GM12801 (cell line): ENCODE data around the gene TFPI.

Experiments
- CTCF ChIP-seq: IDR thresholded peaks from one replicate; pipeline ENCODE4 v1.5.1; 2011; ENCODE audit warnings: control low read depth; ENCODE audit not compliant: insufficient read length; ENCODE audit errors: extremely low read depth

The TFPI gene

DNA sequence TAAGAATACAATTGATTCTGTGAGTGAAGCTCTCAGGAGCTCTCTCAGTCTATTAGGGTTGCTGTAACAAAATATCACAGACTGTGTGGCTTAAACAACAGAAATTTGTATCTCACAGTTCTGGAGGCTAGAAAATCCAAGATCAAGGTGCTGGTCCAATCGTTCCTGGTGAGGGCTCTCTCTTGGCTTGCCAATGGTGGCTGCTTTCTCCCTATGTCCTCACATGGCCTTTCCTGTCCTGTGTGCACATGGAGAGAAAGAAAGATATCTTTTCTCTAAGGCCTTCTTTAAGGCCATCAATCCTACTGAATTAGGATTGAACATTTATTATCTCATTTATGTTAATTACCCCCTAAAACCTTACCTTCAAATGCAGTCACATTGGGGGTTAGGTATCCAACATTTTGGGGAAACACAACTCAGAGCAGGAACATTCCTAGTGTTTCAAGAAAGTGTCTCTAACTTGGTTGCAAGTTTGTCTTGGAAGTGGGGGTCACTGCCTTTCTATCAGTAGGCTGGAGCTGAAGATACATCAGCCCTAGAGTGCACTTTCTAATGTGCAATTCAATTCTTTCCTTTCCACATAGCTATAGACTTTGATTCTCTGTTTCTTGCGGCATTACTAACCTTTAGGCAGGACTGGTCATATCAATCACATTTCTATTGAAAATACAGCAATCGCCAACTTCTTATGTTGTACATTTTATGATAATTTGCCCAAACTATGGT is 24.8 kb downstream of the TFPI start:
- TF ChIP-seq CTCF = no peak

- no peak for TF ChIP-seq CTCF
Observed at GRCh38 chr2:187528042-187528441, 26.2 kb downstream of the TFPI start.

GRCh38 chr2:187527262-187527661 is 27.0 kb downstream of the TFPI start:
- TF ChIP-seq CTCF = no peak

DNA sequence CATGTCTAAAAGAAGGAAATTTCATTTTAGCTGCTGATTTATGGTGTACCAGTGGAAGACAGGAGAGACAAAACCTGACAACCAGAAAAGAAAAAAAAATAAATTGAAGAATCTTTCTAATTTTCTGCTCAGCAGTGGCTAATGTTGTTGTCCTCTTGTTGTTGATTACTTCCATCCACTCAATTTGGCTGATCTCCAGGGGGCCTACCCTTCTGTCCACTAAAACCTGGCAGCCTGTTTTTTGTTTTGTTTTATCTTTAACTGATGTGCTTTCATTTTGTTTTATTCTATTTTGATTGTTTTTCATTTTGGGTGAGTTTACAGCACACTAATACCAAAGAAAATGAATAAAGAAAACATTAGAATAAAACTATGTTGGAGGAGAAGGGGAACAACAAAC is 27.4 kb downstream of the TFPI start:
- no peak for TF ChIP-seq CTCF

DNA sequence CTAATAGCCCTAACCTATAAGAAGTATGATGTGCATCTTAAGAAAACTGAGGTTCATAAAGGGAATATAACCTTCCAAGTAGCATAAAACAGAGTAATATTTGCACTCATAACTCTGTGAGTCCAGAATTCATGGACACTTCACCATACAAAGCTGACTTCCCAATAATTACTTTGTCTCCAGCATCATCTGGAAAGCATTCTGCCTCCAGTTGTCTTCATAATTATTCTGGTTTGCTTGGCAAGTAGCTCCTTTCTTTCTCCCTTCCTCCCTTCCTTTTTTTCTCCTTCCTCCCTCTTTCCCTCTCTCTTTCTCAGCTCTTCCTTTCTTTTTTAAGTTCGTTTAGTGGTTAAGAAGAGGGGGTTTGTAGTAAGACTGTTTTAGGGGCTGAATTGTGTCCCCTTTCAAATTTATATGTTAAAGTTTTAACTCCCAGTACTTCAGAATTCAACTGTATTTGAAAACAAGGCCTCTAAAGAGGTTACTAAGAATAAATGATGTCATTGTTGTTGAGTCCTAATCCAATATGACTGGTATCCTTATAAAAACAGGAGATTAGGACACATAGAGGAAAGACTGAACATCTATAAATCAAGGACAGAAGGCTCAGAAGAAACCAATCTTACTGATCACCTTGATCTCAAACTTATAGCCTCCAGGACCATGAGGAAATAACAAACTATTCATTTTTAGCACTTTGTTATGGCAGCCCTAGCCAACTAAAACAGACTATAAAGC is 28.9 kb downstream of the TFPI start:
- TF ChIP-seq CTCF = no peak

DNA sequence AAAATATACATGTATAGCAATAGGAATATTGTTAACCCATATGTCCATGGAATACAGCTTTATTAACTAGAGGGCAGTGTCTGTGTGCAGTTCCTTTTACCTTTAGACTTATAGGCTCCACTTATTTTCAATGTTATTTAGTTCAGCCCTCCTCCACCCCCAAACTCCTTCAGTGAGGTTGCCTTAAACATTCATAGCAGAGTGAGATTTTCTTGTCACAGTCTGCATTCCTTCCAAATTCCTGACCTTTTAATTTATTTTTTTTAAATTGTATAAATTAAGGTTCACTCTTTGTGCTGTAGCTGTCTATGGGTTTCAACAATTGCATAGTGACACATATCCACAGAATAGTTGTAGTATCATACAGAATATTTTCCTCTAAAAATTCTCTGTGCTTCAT is 30.9 kb downstream of the TFPI start:
- no peak for TF ChIP-seq CTCF

DNA sequence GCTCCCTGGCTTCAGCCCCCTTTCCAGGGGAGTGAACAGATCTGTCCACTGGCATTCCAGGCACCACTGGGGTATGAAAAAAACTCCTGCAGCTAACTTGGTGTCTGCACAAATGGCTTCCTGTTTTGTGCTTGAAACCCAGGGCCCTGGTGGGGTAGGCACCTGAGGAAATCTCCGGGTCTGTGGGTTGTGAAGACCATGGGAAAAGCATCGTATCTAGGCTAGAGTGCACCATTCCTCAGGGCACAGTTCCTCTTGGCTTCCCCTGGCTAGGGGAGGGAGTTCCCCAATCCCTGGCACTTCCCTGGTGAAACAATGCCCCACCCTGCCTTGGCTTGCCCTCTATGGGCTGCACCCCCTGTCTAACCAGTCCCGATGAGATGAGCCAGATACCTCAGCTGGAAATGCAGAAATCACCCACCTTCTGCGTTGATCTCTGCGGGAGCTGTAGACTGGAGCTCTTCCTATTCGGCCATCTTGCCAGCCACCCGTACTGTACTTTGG is 34.1 kb downstream of the TFPI start:
- no peak for TF ChIP-seq CTCF
